HG03378 (cell line): ENCODE results near the gene HDAC2.
"Not testable (repeated sequence)": the region's sequence is repeated elsewhere in the genome, so short reads cannot be mapped to it uniquely, and the experiment has no call there.

Experiments
- ATAC-seq: cut with Tn5 transposase; IDR thresholded peaks from one replicate; pipeline ENCODE4 v1.9.1; 2021; ENCODE audit warnings: mild to moderate bottlenecking, moderate library complexity; ENCODE audit not compliant: unreplicated experiment

HDAC2 gene

GRCh38 chr6:113970805-113971676, at the start of gene HDAC2:
Gene HDAC2 (minus strand): TSS chr6:113971148. CDS start chr6:113970908, 240 bp downstream.
- ATAC-seq, result peak; percentile 85

GRCh38 chr6:114020196-114020595, 49.2 kb upstream of the HDAC2 start:
- no peak for ATAC-seq

GRCh38 chr6:114017146-114017545, 46.2 kb upstream of the HDAC2 start:
- not testable (repeated sequence) for ATAC-seq

- not testable (repeated sequence) for ATAC-seq
Measured at GRCh38 chr6:114014106-114014505, 43.2 kb upstream of the HDAC2 start.

- not testable (repeated sequence) for ATAC-seq
Measured at GRCh38 chr6:114011486-114011885, 40.5 kb upstream of the HDAC2 start.

- no peak for ATAC-seq
Measured at GRCh38 chr6:114010540-114010939, 39.6 kb upstream of the HDAC2 start.

- ATAC-seq, result no peak
Measured at GRCh38 chr6:114009192-114009591, 38.2 kb upstream of the HDAC2 start.

GRCh38 chr6:114008331-114008730, 37.4 kb upstream of the HDAC2 start:
- no peak for ATAC-seq

GRCh38 chr6:114007516-114007915, 36.6 kb upstream of the HDAC2 start:
- peak; percentile 87 for ATAC-seq

- ATAC-seq, result no peak
Measured at GRCh38 chr6:114001354-114001753, 30.4 kb upstream of the HDAC2 start.

- no peak for ATAC-seq
Measured at GRCh38 chr6:114000069-114000468, 29.1 kb upstream of the HDAC2 start.

GRCh38 chr6:113999284-113999683, 28.3 kb upstream of the HDAC2 start:
- no peak for ATAC-seq

- no peak for ATAC-seq
Measured at GRCh38 chr6:113998811-113999210, 27.9 kb upstream of the HDAC2 start.

- ATAC-seq, result no peak
Measured at GRCh38 chr6:113997116-113997515, 26.2 kb upstream of the HDAC2 start.

- ATAC-seq, result no peak
Measured at GRCh38 chr6:113995634-113996033, 24.7 kb upstream of the HDAC2 start.

GRCh38 chr6:113994934-113995342, 24.0 kb upstream of the HDAC2 start:
- ATAC-seq, result peak; percentile 99

GRCh38 chr6:113989675-113990074, 18.7 kb upstream of the HDAC2 start:
- ATAC-seq, result no peak

GRCh38 chr6:113982675-113983074, 11.7 kb upstream of the HDAC2 start:
- not testable (repeated sequence) for ATAC-seq

- ATAC-seq, result no peak
Measured at GRCh38 chr6:113982055-113982550, 11.2 kb upstream of the HDAC2 start.

- ATAC-seq, result peak; percentile 66
Measured at GRCh38 chr6:113980937-113981554, 10.1 kb upstream of the HDAC2 start.

- ATAC-seq, result peak; percentile 74
Measured at GRCh38 chr6:113979937-113980336, 9.0 kb upstream of the HDAC2 start.

GRCh38 chr6:113978084-113978675, 7.2 kb upstream of the HDAC2 start:
- no peak for ATAC-seq
